ENCODE data around the gene GRAMD2A. TPM values are rescaled to one million over a fixed set of nuclear protein-coding genes. Genes with fewer than 3 reads are reported as not detected.

GRAMD2A gene
- polyA plus RNA-seq, 4 donors, result 6.4 to 10.0 (median 7.9) TPM

Other genes with a start within 250 kb of the GRAMD2A start
- 10 to 100 TPM; 32.4 to 36.6 (median 33.4) TPM for gene MYO9A, start 79.6 kb downstream of the GRAMD2A start, polyA plus RNA-seq (ENCODE audit: insufficient read length in 4 of 4)
- 1 to 10 TPM; 6.2 to 9.3 (median 8.2) TPM for gene SENP8, start 79.4 kb downstream of the GRAMD2A start, polyA plus RNA-seq (ENCODE audit: insufficient read length in 4 of 4)
- 100 to 1,000 TPM; 599 to 668 (median 642) TPM for gene PKM, start 33.4 kb upstream of the GRAMD2A start, polyA plus RNA-seq (ENCODE audit: insufficient read length in 4 of 4)
- 100 to 1,000 TPM in 2 of 4 donors, 10 to 100 TPM in 2; 87.4 to 128 (median 97.6) TPM for gene PARP6, start 74.8 kb upstream of the GRAMD2A start, polyA plus RNA-seq (ENCODE audit: insufficient read length in 4 of 4)
- gene CELF6, start 122.4 kb upstream of the GRAMD2A start, polyA plus RNA-seq (ENCODE audit: insufficient read length in 4 of 4), result 1 to 10 TPM; 3.9 to 5.2 (median 4.3) TPM
- gene HEXA, start 178.2 kb upstream of the GRAMD2A start, polyA plus RNA-seq (ENCODE audit: insufficient read length in 4 of 4), result 100 to 1,000 TPM; 102 to 127 (median 121) TPM
- not detected for gene TMEM202, start 200.5 kb upstream of the GRAMD2A start, polyA plus RNA-seq (ENCODE audit: insufficient read length in 4 of 4)